IMR-90 (cell line): Measurements from ENCODE around the gene NES. TPM values are rescaled to one million over a fixed set of nuclear protein-coding genes. Genes with fewer than 3 reads are reported as not detected.

Experiments
- USF2 ChIP-seq: fragments of 150-350 bp; IDR thresholded peaks from 2 replicates; pipeline ENCODE4 v1.6.1; 2017; ENCODE audit warnings: mild to moderate bottlenecking, antibody characterized with exemption, low read length, low read depth
- polyA plus RNA-seq, 3 experiments: library from polyadenylated mRNA; depleted of rRNA; stranded (reverse); fragments of >200 nt; gene quantifications; 2 replicates each; pipeline ENCODE4 v1.2.3, GENCODE V29; 2012; ENCODE audit warnings: low replicate concordance in 1 of 3
- total RNA-seq: library from RNA; depleted of rRNA; stranded (reverse); fragments of >200 nt; gene quantifications from 2 replicates; pipeline ENCODE4 v1.2.3, GENCODE V29; 2012

NES gene
- total and polyA plus RNA-seq, 2 of the 4 experiments (the other 2 are of a cell fraction): 25.3 to 40.1 TPM

GRCh38 chr1:156657741-156658319 is 19.4 kb downstream of the NES start (continued):
- TF ChIP-seq USF2: no peak
